HepG2 (cell line): Measurements from ENCODE around the gene HPS6. TPM values are rescaled to one million over a fixed set of nuclear protein-coding genes. Genes with fewer than 3 reads are reported as not detected.
A peak's percentile ranks its signal among the peaks of the same experiment; 100 is the strongest.

Experiments used
- ARID2 ChIP-seq: sonication (generic); formaldehyde crosslinking; IDR thresholded peaks from 2 replicates; pipeline ENCODE4 v1.8.1; 2022; ENCODE audit warnings: mild to moderate bottlenecking, missing genetic modification reagents, borderline replicate concordance
- ETV5 ChIP-seq: IDR thresholded peaks from 2 replicates; pipeline ENCODE4 v1.6.1; 2018; ENCODE audit warnings: missing biosample characterization, missing genetic modification reagents, inconsistent platforms, borderline replicate concordance
- FOXA3 ChIP-seq: IDR thresholded peaks from 2 replicates; pipeline ENCODE4 v1.6.1; 2016; ENCODE audit warnings: missing genetic modification reagents, missing compliant biosample characterization
- KDM5B ChIP-seq: sonication (generic); formaldehyde crosslinking; IDR thresholded peaks from 2 replicates; pipeline ENCODE4 v1.4.0; 2020; ENCODE audit warnings: missing genetic modification reagents, mild to moderate bottlenecking, borderline replicate concordance
- KLF16 ChIP-seq, 2 experiments: sonication (generic) in 1 of 2; formaldehyde crosslinking in 1 of 2; IDR thresholded peaks; 2 replicates each; pipeline versions ENCODE4 v1.6.1 to v1.8.0; 2016 to 2023; ENCODE audit warnings: missing genetic modification reagents in 2 of 2, missing compliant biosample characterization in 1 of 2
- MAZ ChIP-seq, 2 experiments: sonication (generic) in 1 of 2; formaldehyde crosslinking in 1 of 2; IDR thresholded peaks; 2 replicates each; pipeline versions ENCODE4 v1.5.0 to v1.6.1; 2012 to 2020; ENCODE audit warnings: low read depth in 2 of 2, mild to moderate bottlenecking in 2 of 2, borderline replicate concordance in 1 of 2, improper control_type of control experiment in 1 of 2, low read length in 1 of 2, missing genetic modification reagents in 1 of 2, moderate library complexity in 1 of 2
- PATZ1 ChIP-seq: sonication (generic); formaldehyde crosslinking; IDR thresholded peaks from 2 replicates; pipeline ENCODE4 v1.4.0; 2020; ENCODE audit warnings: missing genetic modification reagents
- PAXIP1 ChIP-seq: sonication (generic); formaldehyde crosslinking; conservative IDR thresholded peaks from 2 replicates; pipeline ENCODE4 v1.4.0; 2020; ENCODE audit warnings: mild to moderate bottlenecking, missing genetic modification reagents, moderate library complexity
- POLR2AphosphoS5 ChIP-seq: IDR thresholded peaks from 2 replicates; pipeline ENCODE4 v1.6.1; 2012; ENCODE audit warnings: low read depth, low read length
- RBM39 ChIP-seq: fragments of 200-400 bp; formaldehyde crosslinking; IDR thresholded peaks from one replicate; pipeline ENCODE4 v1.6.1; 2018; ENCODE audit warnings: antibody characterized with exemption, mild to moderate bottlenecking, low read depth, low read length; ENCODE audit not compliant: poor library complexity, severe bottlenecking
- SETDB1 ChIP-seq: sonication (generic); formaldehyde crosslinking; IDR thresholded peaks from 2 replicates; pipeline ENCODE4 v1.5.1; 2020; ENCODE audit warnings: missing genetic modification reagents, mild to moderate bottlenecking, borderline replicate concordance
- ZEB1 ChIP-seq: IDR thresholded peaks from 2 replicates; pipeline ENCODE4 v1.6.1; 2012; ENCODE audit warnings: mild to moderate bottlenecking, low read depth, inconsistent platforms; ENCODE audit not compliant: insufficient replicate concordance
- ZFX ChIP-seq: sonication (generic); formaldehyde crosslinking; IDR thresholded peaks from 2 replicates; pipeline ENCODE4 v1.4.0; 2020; ENCODE audit warnings: mild to moderate bottlenecking, low read depth, missing genetic modification reagents, moderate library complexity
- ZGPAT ChIP-seq: IDR thresholded peaks from 2 replicates; pipeline ENCODE4 v1.6.1; 2016; ENCODE audit warnings: mild to moderate bottlenecking
- ZNF33A ChIP-seq: sonication (generic); formaldehyde crosslinking; IDR thresholded peaks from 2 replicates; pipeline ENCODE4 v1.5.1; 2020; ENCODE audit warnings: missing genetic modification reagents, mild to moderate bottlenecking, moderate library complexity, borderline replicate concordance
- ZNF432 ChIP-seq: sonication (generic); formaldehyde crosslinking; IDR thresholded peaks from 2 replicates; pipeline ENCODE4 v1.5.0; 2020; ENCODE audit warnings: missing genetic modification reagents, mild to moderate bottlenecking, borderline replicate concordance
- ZNF678 ChIP-seq: sonication (generic); formaldehyde crosslinking; IDR thresholded peaks from 2 replicates; pipeline ENCODE4 v1.4.0; 2020; ENCODE audit warnings: mild to moderate bottlenecking, missing genetic modification reagents
- ZNF7 ChIP-seq: IDR thresholded peaks from 2 replicates; pipeline ENCODE4 v1.6.1; 2016; ENCODE audit warnings: missing biosample characterization, missing genetic modification reagents
- ZNF781 ChIP-seq: sonication (generic); formaldehyde crosslinking; IDR thresholded peaks from 2 replicates; pipeline ENCODE4 v1.5.1; 2020; ENCODE audit warnings: borderline replicate concordance, mild to moderate bottlenecking, missing genetic modification reagents; ENCODE audit errors: not compliant biosample characterization
- polyA plus RNA-seq, 8 experiments: library from polyadenylated mRNA; depleted of rRNA in 3 of 8; stranded (reverse) in 7 of 8; unstranded in 1 of 8; fragments of >200 nt; fragmentation: Illumina TruSeq in 4 of 8; extraction: Trizol in 4 of 8; gene quantifications; 2 replicates each; pipeline versions ENCODE4 v1.2.1 to v1.2.3, GENCODE V29; 2011 to 2016; ENCODE audit warnings: low read depth in 4 of 8, missing spikeins in 1 of 8, mixed read lengths in 1 of 8; ENCODE audit not compliant: insufficient read depth in 1 of 8
- total RNA-seq, 5 experiments: library from RNA; depleted of rRNA; stranded (reverse); fragments of >200 nt; fragmentation: Illumina TruSeq; extraction: Trizol; gene quantifications; 2 replicates each; pipeline ENCODE4 v1.2.3, GENCODE V29; 2016; ENCODE audit warnings: low read depth in 1 of 5

The HPS6 gene
- total and polyA plus RNA-seq, 2 of the 13 experiments (the other 11 are each of a cell fraction or from before 2014, with no cell fraction given), result 2.9 to 14.9 TPM

- TF ChIP-seq ZNF432 (CRISPR knock-in tag), result no peak
- TF ChIP-seq ZNF678, result no peak
- peak; percentile 14; the same call in 1 of the 2 replicates for TF ChIP-seq KDM5B (CRISPR knock-in tag)
- peak; percentile 69; the same call in 1 of the 2 replicates for TF ChIP-seq ZFX (CRISPR knock-in tag)
- TF ChIP-seq ZNF7 (CRISPR knock-in tag), result peak; percentile 27; the same call in 1 of the 2 replicates
- peak; percentile 98 for TF ChIP-seq PATZ1
- TF ChIP-seq FOXA3 (CRISPR knock-in tag), result peak; percentile 23; the same call in 1 of the 2 replicates
- TF ChIP-seq ZNF33A (CRISPR knock-in tag), result no peak
- peak; percentile 88 for TF ChIP-seq POLR2AphosphoS5
- no peak for TF ChIP-seq ARID2 (CRISPR knock-in tag)
- peak; percentile 95 for TF ChIP-seq MAZ (IDR thresholded peaks at IDR 0.05; ENCODE audit: borderline replicate concordance, low read depth, low read length)
- no peak; the same call in 1 of the 2 replicates for TF ChIP-seq MAZ (CRISPR knock-in tag; IDR thresholded peaks at IDR 0.05; ENCODE audit: low read depth)
- TF ChIP-seq ZNF781 (CRISPR knock-in tag), result no peak
- TF ChIP-seq ZEB1, result no peak
- TF ChIP-seq PAXIP1 (CRISPR knock-in tag), result peak; percentile 68
- TF ChIP-seq ETV5 (CRISPR knock-in tag), result peak; percentile 53; the same call in 1 of the 2 replicates
- no peak for TF ChIP-seq SETDB1 (CRISPR knock-in tag)
- TF ChIP-seq ZGPAT (CRISPR knock-in tag), result peak; percentile 49; the same call in 1 of the 2 replicates
- peak in 1 of 2 experiments; percentile 56; a peak in 1 of 4 replicates for TF ChIP-seq KLF16 (CRISPR knock-in tag; IDR thresholded peaks at IDR 0.05)
- TF ChIP-seq RBM39, result peak; percentile 25
Observed at GRCh38 chr10:102114861-102115618, 49.9 kb downstream of the HPS6 start (continued).
